ENCODE data around the gene ZNF737. TPM values are rescaled to one million over a fixed set of nuclear protein-coding genes. Genes with fewer than 3 reads are reported as not detected.
"Not testable (repeated sequence)": the region's sequence is repeated elsewhere in the genome, so short reads cannot be mapped to it uniquely, and the experiment has no call there.

Gene ZNF737
- 10 to 100 TPM; 28.2 to 41.7 (median 38.0) TPM for polyA plus RNA-seq (ENCODE audit: insufficient read length in 3 of 3)
- long read RNA-seq, donor 1, partial matches to known transcripts, result 0 of 1 reads
- long read RNA-seq, donor 1, other reads (novel, unspliced or antisense), result 0 of 1 reads
- long read RNA-seq, donor 2, result 0 reads
- long read RNA-seq, donor 3, partial matches to known transcripts, result 0 of 1 reads
- long read RNA-seq, donor 3, other reads (novel, unspliced or antisense), result 0 of 1 reads
- long read RNA-seq, donor 4, partial matches to known transcripts, result 0 of 1 reads
- long read RNA-seq, donor 4, other reads (novel, unspliced or antisense), result 0 of 1 reads
- long read RNA-seq, donor 5, transcript ZNF737-201 (4 exons, 2,867 nt), result major isoform, 6 of 6 reads
- long read RNA-seq, donor 5, partial matches to known transcripts, result 0 of 6 reads
- long read RNA-seq, donor 5, other reads (novel, unspliced or antisense), result 0 of 6 reads
- long read RNA-seq, donor 6, partial matches to known transcripts, result 0 of 4 reads
- long read RNA-seq, donor 6, other reads (novel, unspliced or antisense), result 0 of 4 reads
- long read RNA-seq, donor 7, transcript ZNF737-201 (4 exons, 2,867 nt), result major isoform, 6 of 6 reads
- long read RNA-seq, donor 7, partial matches to known transcripts, result 0 of 6 reads
- long read RNA-seq, donor 7, other reads (novel, unspliced or antisense), result 0 of 6 reads
- long read RNA-seq, donor 8, result 0 reads
- long read RNA-seq, donor 9, partial matches to known transcripts, result 0 of 3 reads
- long read RNA-seq, donor 9, other reads (novel, unspliced or antisense), result 0 of 3 reads
- long read RNA-seq, donor 10, partial matches to known transcripts, result 5 of 9 reads
- long read RNA-seq, donor 10, other reads (novel, unspliced or antisense), result 0 of 9 reads
- long read RNA-seq, donor 11, partial matches to known transcripts, result 0 of 1 reads
- long read RNA-seq, donor 11, other reads (novel, unspliced or antisense), result 0 of 1 reads
- long read RNA-seq, donor 12, partial matches to known transcripts, result 0 of 5 reads
- long read RNA-seq, donor 12, other reads (novel, unspliced or antisense), result 0 of 5 reads
- long read RNA-seq, donor 13, partial matches to known transcripts, result 0 of 4 reads
- long read RNA-seq, donor 13, other reads (novel, unspliced or antisense), result 0 of 4 reads
- long read RNA-seq, donor 14, result 0 reads
- long read RNA-seq, donor 15, result 0 reads
- long read RNA-seq, donor 16, partial matches to known transcripts, result 24 of 28 reads
- long read RNA-seq, donor 16, other reads (novel, unspliced or antisense), result 0 of 28 reads

- DNase-seq, result peak; percentile 98
These were observed at the start of gene ZNF737 for GRCh38 chr19:20565321-20566018. Gene ZNF737, minus strand, starts transcription at chr19:20565781. Its CDS starts 141 bp downstream, at chr19:20565640.

- not testable (repeated sequence) for DNase-seq
These were observed 49.4 kb upstream of the ZNF737 start for GRCh38 chr19:20614971-20615370.

- DNase-seq, result no peak
These were observed 47.2 kb upstream of the ZNF737 start for GRCh38 chr19:20612711-20613316.

GRCh38 chr19:20611866-20612265 is 46.3 kb upstream of the ZNF737 start:
- no peak for DNase-seq

- DNase-seq, result no peak
These were observed 42.4 kb upstream of the ZNF737 start for GRCh38 chr19:20607943-20608342.

- no peak for DNase-seq
These were observed 7.0 kb downstream of the ZNF737 start for GRCh38 chr19:20558571-20558970.

- DNase-seq, result no peak
These were observed 7.6 kb downstream of the ZNF737 start for GRCh38 chr19:20558011-20558410.

GRCh38 chr19:20544667-20545333 is 20.8 kb downstream of the ZNF737 start:
- DNase-seq, result not testable (repeated sequence)

GRCh38 chr19:20530303-20530702 is 35.3 kb downstream of the ZNF737 start:
- DNase-seq, result not testable (repeated sequence)

- DNase-seq, result no peak
These were observed 52.2 kb downstream of the ZNF737 start for GRCh38 chr19:20513189-20513904.

- peak; percentile 2 for DNase-seq
These were observed 62.1 kb downstream of the ZNF737 start for GRCh38 chr19:20503476-20503875.

Other genes with a start within 250 kb of the ZNF737 start
- gene ZNF626, start 95.8 kb upstream of the ZNF737 start, polyA plus RNA-seq (ENCODE audit: insufficient read length in 3 of 3), result 10 to 100 TPM; 19.9 to 27.9 (median 23.2) TPM
- gene ZNF66, start 210.5 kb upstream of the ZNF737 start, polyA plus RNA-seq (ENCODE audit: insufficient read length in 3 of 3), result 1 to 10 TPM; 4.3 to 9.8 (median 7.7) TPM